MM.1S (cell line): ENCODE results near the gene PCYT2.

Source experiments
- DNase-seq: peaks from one replicate; pipeline ENCODE4 v3.0.0-alpha.2; 2015
- H2AFZ ChIP-seq: fragments of 300-600 bp; sonication (generic); 2 replicates; pipeline ENCODE4 v1.6.0; 2016; ENCODE audit warnings: antibody characterized with exemption, low read length
- H3F3A ChIP-seq: fragments of 300-600 bp; sonication (generic); 2 replicates; pipeline ENCODE4 v1.6.1; 2016; ENCODE audit warnings: mild to moderate bottlenecking, antibody characterized with exemption, low read length, moderate library complexity, mixed read lengths; ENCODE audit not compliant: insufficient read depth
- H3K27ac ChIP-seq: fragments of 300-600 bp; sonication (generic); 2 replicates; pipeline ENCODE4 v1.5.1; 2016; ENCODE audit warnings: mild to moderate bottlenecking, low read length
- H3K27me3 ChIP-seq: fragments of 300-600 bp; sonication (generic); replicated peaks from 2 replicates; pipeline ENCODE4 v1.6.0; 2016; ENCODE audit warnings: low read length; ENCODE audit not compliant: insufficient read depth
- H3K36me3 ChIP-seq: fragments of 300-600 bp; sonication (generic); replicated peaks from 2 replicates; pipeline ENCODE4 v1.6.1; 2016; ENCODE audit warnings: mild to moderate bottlenecking, low read length, mixed read lengths; ENCODE audit not compliant: insufficient read depth
- H3K4me1 ChIP-seq: fragments of 300-600 bp; sonication (generic); 2 replicates; pipeline ENCODE4 v1.6.1; 2016; ENCODE audit warnings: low read length, mixed read lengths
- H3K4me2 ChIP-seq: fragments of 300-600 bp; sonication (generic); 2 replicates; pipeline ENCODE4 v1.6.0; 2016; ENCODE audit warnings: low read depth, low read length
- H3K4me3 ChIP-seq: fragments of 300-600 bp; sonication (generic); 2 replicates; pipeline ENCODE4 v1.5.1; 2016; ENCODE audit warnings: low read length, mixed read lengths
- H3K79me2 ChIP-seq: fragments of 300-600 bp; sonication (generic); 2 replicates; pipeline ENCODE4 v1.6.1; 2016; ENCODE audit warnings: mixed run types, low read length, mixed read lengths
- H3K9ac ChIP-seq: fragments of 300-600 bp; sonication (generic); 2 replicates; pipeline ENCODE4 v1.6.1; 2016; ENCODE audit warnings: low read length, mixed read lengths
- H3K9me2 ChIP-seq: fragments of 300-600 bp; sonication (generic); replicated peaks from 2 replicates; pipeline ENCODE4 v1.6.1; 2016; ENCODE audit warnings: mild to moderate bottlenecking, low read length, mixed read lengths; ENCODE audit not compliant: insufficient read depth
- H3K9me3 ChIP-seq: fragments of 300-600 bp; sonication (generic); replicated peaks from 2 replicates; pipeline ENCODE4 v1.6.1; 2016; ENCODE audit warnings: mild to moderate bottlenecking, low read length, mixed read lengths; ENCODE audit not compliant: insufficient read depth
- H4K20me1 ChIP-seq: fragments of 300-600 bp; sonication (generic); 2 replicates; pipeline ENCODE4 v1.6.1; 2016; ENCODE audit warnings: mild to moderate bottlenecking, low read length, moderate library complexity, mixed read lengths; ENCODE audit not compliant: insufficient read depth
- EZH2 ChIP-seq: fragments of 300-600 bp; sonication (generic); optimal IDR thresholded peaks from 2 replicates; pipeline ENCODE3; 2017; ENCODE audit warnings: low read depth, mild to moderate bottlenecking, antibody characterized with exemption, low read length, mixed read lengths
- EZH2phosphoT487 ChIP-seq: fragments of 300-600 bp; sonication (generic); IDR thresholded peaks from 2 replicates; pipeline ENCODE4 v1.6.1; 2018; ENCODE audit warnings: antibody characterized with exemption, low read length
- TF ChIP-seq, protein P1 (sequence below): fragments of 300-600 bp; sonication (generic); IDR thresholded peaks from 2 replicates; pipeline ENCODE4 v1.5.1; 2016; ENCODE audit warnings: antibody characterized with exemption, low read length, mixed read lengths

PCYT2 gene

DNA sequence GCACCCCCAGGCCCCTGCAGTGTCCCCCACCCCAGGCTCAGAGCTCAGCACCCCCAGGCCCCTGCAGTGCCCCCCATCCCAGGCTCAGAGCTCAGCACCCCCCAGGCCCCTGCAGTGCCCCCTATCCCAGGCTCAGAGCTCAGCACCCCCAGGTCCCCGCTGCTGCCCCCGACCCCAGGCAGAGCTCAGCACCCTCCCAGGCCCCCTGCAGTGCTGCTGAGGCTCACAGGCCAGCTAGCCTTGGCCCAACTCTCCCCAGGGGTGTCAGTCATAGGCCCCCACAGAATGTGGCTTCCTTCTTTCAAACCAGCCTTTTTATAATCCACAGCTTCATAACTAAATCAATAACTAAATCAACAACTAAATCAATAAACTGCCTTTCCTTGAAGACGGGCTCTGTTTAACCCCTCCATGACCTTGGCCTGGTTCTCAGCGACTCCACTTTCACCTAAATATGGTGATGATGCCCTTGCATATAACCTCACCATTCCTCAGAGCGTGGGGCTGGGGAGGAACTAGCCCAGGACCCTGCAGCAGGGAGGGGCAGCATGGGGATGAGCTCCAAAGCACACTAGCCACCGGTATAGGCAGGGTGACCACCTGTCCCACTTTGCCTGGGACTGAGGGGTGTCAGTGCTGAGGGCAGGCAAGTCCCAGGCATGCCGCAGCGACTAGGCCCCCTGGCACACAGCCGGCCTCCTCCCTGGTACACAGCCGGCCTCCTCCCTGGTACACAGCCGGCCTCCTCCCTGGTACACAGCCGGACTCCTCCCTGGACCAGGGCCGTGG lies 44.8 kb upstream of the PCYT2 start:
- H3K9ac ChIP-seq = no peak overlapping the region
- no peaks in the 10 kb centered on the region for H3K4me1 ChIP-seq
- H3K36me3 ChIP-seq = no peaks in the 10 kb centered on the region
- no peak overlapping the region for H3K4me3 ChIP-seq
- TF ChIP-seq EZH2 = no peak
- no peak for TF ChIP-seq EZH2phosphoT487
- TF ChIP-seq, protein P1, sequence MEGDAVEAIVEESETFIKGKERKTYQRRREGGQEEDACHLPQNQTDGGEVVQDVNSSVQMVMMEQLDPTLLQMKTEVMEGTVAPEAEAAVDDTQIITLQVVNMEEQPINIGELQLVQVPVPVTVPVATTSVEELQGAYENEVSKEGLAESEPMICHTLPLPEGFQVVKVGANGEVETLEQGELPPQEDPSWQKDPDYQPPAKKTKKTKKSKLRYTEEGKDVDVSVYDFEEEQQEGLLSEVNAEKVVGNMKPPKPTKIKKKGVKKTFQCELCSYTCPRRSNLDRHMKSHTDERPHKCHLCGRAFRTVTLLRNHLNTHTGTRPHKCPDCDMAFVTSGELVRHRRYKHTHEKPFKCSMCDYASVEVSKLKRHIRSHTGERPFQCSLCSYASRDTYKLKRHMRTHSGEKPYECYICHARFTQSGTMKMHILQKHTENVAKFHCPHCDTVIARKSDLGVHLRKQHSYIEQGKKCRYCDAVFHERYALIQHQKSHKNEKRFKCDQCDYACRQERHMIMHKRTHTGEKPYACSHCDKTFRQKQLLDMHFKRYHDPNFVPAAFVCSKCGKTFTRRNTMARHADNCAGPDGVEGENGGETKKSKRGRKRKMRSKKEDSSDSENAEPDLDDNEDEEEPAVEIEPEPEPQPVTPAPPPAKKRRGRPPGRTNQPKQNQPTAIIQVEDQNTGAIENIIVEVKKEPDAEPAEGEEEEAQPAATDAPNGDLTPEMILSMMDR = no peak
- DNase-seq = no peak
- H3F3A ChIP-seq = no peaks in the 10 kb centered on the region
- no peak overlapping the region for H2AFZ ChIP-seq
- no peaks in the 10 kb centered on the region for H4K20me1 ChIP-seq
- H3K79me2 ChIP-seq = no peaks in the 10 kb centered on the region
- H3K27me3 ChIP-seq = peaks cover 56% of the 10 kb centered on the region
- H3K4me2 ChIP-seq = no peak overlapping the region
- H3K27ac ChIP-seq = no peak overlapping the region
- no peaks in the 10 kb centered on the region for H3K9me2 ChIP-seq
- H3K9me3 ChIP-seq = no peaks in the 10 kb centered on the region

DNA sequence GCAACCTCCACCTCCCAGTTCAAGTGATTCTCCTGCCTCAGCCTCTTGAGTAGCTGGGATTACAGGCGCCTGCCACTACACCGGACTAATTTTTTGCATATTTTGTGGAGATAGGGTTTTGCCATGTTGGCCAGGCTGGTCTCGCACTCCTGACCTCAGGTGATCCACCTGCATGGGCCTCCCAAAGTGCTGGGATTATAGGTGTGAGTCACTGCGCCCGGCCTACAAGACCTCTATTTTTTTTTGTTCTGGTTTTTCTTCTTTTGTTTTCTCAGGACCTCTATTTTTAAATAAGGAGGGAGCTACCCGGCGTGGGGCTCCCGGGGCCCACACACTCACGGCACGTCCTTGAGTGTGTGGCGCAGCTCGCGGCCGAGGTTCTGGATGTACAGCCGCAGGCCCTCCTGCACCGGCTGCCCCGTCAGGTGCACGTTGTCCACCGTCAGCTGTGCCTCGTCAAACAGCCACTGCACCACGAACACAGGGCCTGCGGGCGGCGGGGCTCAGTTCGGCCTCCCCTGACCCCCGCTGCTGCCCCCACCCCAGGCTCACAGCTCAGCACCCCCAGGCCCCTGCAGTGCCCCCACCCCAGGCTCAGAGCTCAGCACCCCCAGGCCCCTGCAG lies 44.0 kb upstream of the PCYT2 start:
- Histone ChIP-seq H3K9ac (no peak overlapping the region), H3K4me1 (no peaks in the 10 kb centered on the region), H2AFZ (no peak overlapping the region), H4K20me1 (no peaks in the 10 kb centered on the region), H3K9me2 (no peaks in the 10 kb centered on the region), H3K4me3 (no peak overlapping the region), H3K4me2 (no peak overlapping the region), H3K27me3 (peaks cover 58% of the 10 kb centered on the region), H3K27ac (no peak overlapping the region), H3K36me3 (no peaks in the 10 kb centered on the region), H3F3A (no peaks in the 10 kb centered on the region), H3K9me3 (no peaks in the 10 kb centered on the region), H3K79me2 (no peaks in the 10 kb centered on the region)
- DNase-seq = no peak
- TF ChIP-seq EZH2 (no peak), EZH2phosphoT487 (no peak)
- TF ChIP-seq, protein P1 = no peak

DNA sequence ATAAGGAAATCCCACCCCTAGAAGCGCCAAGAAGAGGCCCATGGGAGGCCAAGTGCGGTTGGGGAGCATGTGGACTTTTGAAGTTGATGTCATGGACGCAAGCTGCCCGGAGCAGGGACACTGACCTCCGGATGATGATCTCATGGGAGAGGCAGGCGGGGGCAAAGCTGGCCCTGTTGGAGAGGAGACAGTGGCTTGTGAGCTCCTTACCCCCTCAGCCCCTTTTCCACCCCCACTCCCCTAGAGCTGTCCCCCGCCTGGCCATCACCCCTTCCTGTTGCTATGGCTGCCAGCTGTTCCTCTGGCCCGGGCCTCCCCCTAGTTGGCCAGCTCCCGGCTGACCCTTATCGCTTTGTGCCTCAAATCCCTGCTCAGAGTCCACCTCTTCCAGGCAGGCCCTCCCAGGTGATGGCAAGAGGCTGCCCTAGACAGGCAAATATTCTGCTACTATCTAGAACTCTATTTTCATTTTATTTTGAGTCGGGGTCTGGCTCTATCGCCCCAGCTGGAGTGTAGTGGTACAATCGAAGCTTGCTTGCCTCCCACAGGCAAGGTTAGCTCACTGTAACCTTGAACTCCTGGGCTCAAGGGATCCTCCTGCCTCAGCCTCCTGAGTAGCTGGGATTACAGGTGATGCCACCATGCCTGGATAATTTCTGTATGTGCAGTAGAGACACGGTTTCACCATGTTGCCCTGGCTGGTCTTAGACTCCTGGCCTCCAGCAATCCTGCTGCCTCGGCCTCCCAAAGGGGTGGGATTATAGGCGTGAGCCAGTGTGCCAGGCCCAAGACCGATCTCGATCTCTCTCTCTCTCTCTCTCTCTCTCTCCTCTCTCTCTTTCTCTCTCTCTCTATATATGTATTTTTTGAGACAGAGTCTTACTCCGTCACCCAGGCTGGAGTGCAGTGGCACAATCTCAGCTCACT lies 43.2 kb upstream of the PCYT2 start:
- no peaks in the 10 kb centered on the region for H3K36me3 ChIP-seq
- H3F3A ChIP-seq = no peaks in the 10 kb centered on the region
- no peak overlapping the region for H3K4me3 ChIP-seq
- H3K27ac ChIP-seq = no peak overlapping the region
- H3K9ac ChIP-seq = no peak overlapping the region
- no peaks in the 10 kb centered on the region for H3K9me3 ChIP-seq
- TF ChIP-seq EZH2phosphoT487 (no peak), EZH2 (no peak)
- TF ChIP-seq, protein P1 = no peak
- no peaks in the 10 kb centered on the region for H4K20me1 ChIP-seq
- no peaks in the 10 kb centered on the region for H3K4me1 ChIP-seq
- H3K79me2 ChIP-seq = no peaks in the 10 kb centered on the region
- DNase-seq = no peak
- no peak overlapping the region for H2AFZ ChIP-seq
- H3K4me2 ChIP-seq = no peak overlapping the region
- peaks cover 55% of the 10 kb centered on the region for H3K27me3 ChIP-seq
- H3K9me2 ChIP-seq = no peaks in the 10 kb centered on the region
